Keratinocyte (primary cell): ENCODE data around the gene SBK1. TPM values are rescaled to one million over a fixed set of nuclear protein-coding genes. Genes with fewer than 3 reads are reported as not detected.

Source experiments
- DNase-seq: peaks from one replicate; pipeline ENCODE4 v3.0.0-alpha.2; 2011; ENCODE audit warnings: low read depth, missing footprints, low spot score
- FAIRE-seq: peaks from 2 replicates; lab custom pipeline; 2011; peaks lifted over from hg19 to GRCh38; lab: Jason Lieb, UNC
- H2AFZ ChIP-seq: 2 replicates; pipeline ENCODE4 v1.6.0; 2012; ENCODE audit warnings: low read length, control low read depth, inconsistent platforms; ENCODE audit not compliant: control insufficient read depth
- H3K27ac ChIP-seq: 2 replicates; pipeline ENCODE4 v1.5.1; 2011; ENCODE audit warnings: low read length; ENCODE audit not compliant: control insufficient read depth, insufficient read depth
- H3K27me3 ChIP-seq: 3 replicates; pipeline ENCODE4 v1.6.0; 2011; ENCODE audit warnings: low read length; ENCODE audit not compliant: control insufficient read depth, insufficient read depth; ENCODE audit errors: extremely low read depth
- H3K36me3 ChIP-seq, 2 experiments: 2 replicates in 1 of 2; 3 replicates in 1 of 2; pipeline ENCODE4 v1.5.1; 2011; ENCODE audit warnings: low read length in 2 of 2, mild to moderate bottlenecking in 1 of 2; ENCODE audit not compliant: control insufficient read depth in 2 of 2, insufficient read depth in 2 of 2; ENCODE audit errors: extremely low read depth in 1 of 2
- H3K4me1 ChIP-seq: 3 replicates; pipeline ENCODE4 v1.5.1; 2011; ENCODE audit warnings: low read length; ENCODE audit not compliant: control insufficient read depth, insufficient read depth; ENCODE audit errors: extremely low read depth
- H3K4me2 ChIP-seq: 3 replicates; pipeline ENCODE4 v1.6.0; 2011; ENCODE audit warnings: low read depth, low read length; ENCODE audit not compliant: control insufficient read depth, insufficient read depth; ENCODE audit errors: extremely low read depth
- H3K4me3 ChIP-seq, 3 experiments: fragments of 200-600 bp in 1 of 3; sonication (generic) in 1 of 3; 2 replicates in 2 of 3; 3 replicates in 1 of 3; pipeline ENCODE4 v1.5.1; 2011 to 2016; ENCODE audit warnings: low read length in 3 of 3, mild to moderate bottlenecking in 3 of 3, control low read depth in 2 of 3, inconsistent platforms in 1 of 3, low read depth in 1 of 3, mixed read lengths in 1 of 3, mixed run types in 1 of 3, moderate library complexity in 1 of 3; ENCODE audit not compliant: control insufficient read depth in 2 of 3, insufficient read depth in 2 of 3; ENCODE audit errors: extremely low read depth in 1 of 3
- H3K79me2 ChIP-seq: 2 replicates; pipeline ENCODE4 v1.6.0; 2012; ENCODE audit warnings: low read length; ENCODE audit not compliant: control insufficient read depth, insufficient read depth
- H3K9ac ChIP-seq: 3 replicates; pipeline ENCODE4 v1.6.0; 2011; ENCODE audit warnings: low read length; ENCODE audit not compliant: control insufficient read depth, insufficient read depth; ENCODE audit errors: extremely low read depth
- H3K9me1 ChIP-seq: 3 replicates; pipeline ENCODE4 v1.6.0; 2011; ENCODE audit warnings: low read length; ENCODE audit not compliant: control insufficient read depth, insufficient read depth; ENCODE audit errors: extremely low read depth
- H3K9me3 ChIP-seq: 2 replicates; pipeline ENCODE4 v1.5.1; 2012; ENCODE audit warnings: low read depth, low read length; ENCODE audit not compliant: control insufficient read depth
- H4K20me1 ChIP-seq: 3 replicates; pipeline ENCODE4 v1.6.0; 2011; ENCODE audit warnings: low read length; ENCODE audit not compliant: control insufficient read depth, insufficient read depth; ENCODE audit errors: extremely low read depth
- CTCF ChIP-seq, 3 experiments: IDR thresholded peaks in 1 of 3; conservative IDR thresholded peaks in 1 of 3; optimal IDR thresholded peaks in 1 of 3; 2 replicates in 2 of 3; 3 replicates in 1 of 3; pipeline versions ENCODE3 to v1.5.1; 2011; ENCODE audit warnings: low read length in 3 of 3, mild to moderate bottlenecking in 3 of 3, moderate library complexity in 2 of 3, control low read depth in 1 of 3, inconsistent platforms in 1 of 3; ENCODE audit not compliant: insufficient read depth in 2 of 3; ENCODE audit errors: extremely low read depth in 1 of 3
- EZH2 ChIP-seq: IDR thresholded peaks from one replicate; pipeline ENCODE4 v1.6.1; 2012; ENCODE audit warnings: inconsistent platforms, mild to moderate bottlenecking, low read length, moderate library complexity
- dilution Hi-C: fragments of 300-500 bp; cut with MboI; formaldehyde crosslinking; loops from one replicate; pipeline ENCODE4 v1.7.0; 2020; ENCODE audit warnings: low sequenced_read_pairs; ENCODE audit not compliant: extremely low pct_ligation_motif_present
- polyA plus RNA-seq, 5 experiments: library from polyadenylated mRNA; depleted of rRNA in 3 of 5; stranded (reverse) in 3 of 5; stranded (forward) in 1 of 5; unstranded in 1 of 5; fragments of >200 nt; gene quantifications; 1 replicate in 1 of 5; 2 replicates in 3 of 5; 3 replicates in 1 of 5; pipeline versions ENCODE4 v1.2.1 to v1.2.3, GENCODE V29; 2011 to 2012; ENCODE audit warnings: missing spikeins in 2 of 5, low read depth in 1 of 5, low replicate concordance in 1 of 5

The SBK1 gene
- polyA plus RNA-seq, 1 donor (not counting 4 experiments of a cell fraction or from before 2014, with no cell fraction given), result 0.04 TPM

- no peaks in the 10 kb centered on the region for H4K20me1 ChIP-seq
- no peak for FAIRE-seq
- no peaks in the 10 kb centered on the region for H3K27me3 ChIP-seq
- H3K27ac ChIP-seq, result no peak overlapping the region
- dilution Hi-C loops, result no loop called here
- no peak overlapping the region for H3K9ac ChIP-seq
- no peaks in the 10 kb centered on the region for H3K36me3 ChIP-seq
- H3K4me1 ChIP-seq, result no peaks in the 10 kb centered on the region
- H3K9me3 ChIP-seq, result no peaks in the 10 kb centered on the region
- H3K4me2 ChIP-seq, result no peak overlapping the region
- no peak overlapping the region for H3K4me3 ChIP-seq
- H3K9me1 ChIP-seq, result no peaks in the 10 kb centered on the region
- no peaks in the 10 kb centered on the region for H3K79me2 ChIP-seq
- no peak for DNase-seq
- H2AFZ ChIP-seq, result no peak overlapping the region
- no peak for TF ChIP-seq CTCF (optimal IDR thresholded peaks at IDR 0.05 in 1 of 3, IDR thresholded peaks at IDR 0.05 in 1 of 3, conservative IDR thresholded peaks at IDR 0.05 in 1 of 3; ENCODE audit: extremely low read depth in 1 of 3, insufficient read depth in 2 of 3, low read length in 3 of 3)
- TF ChIP-seq EZH2, result no peak
These were observed 19.1 kb downstream of the SBK1 start for GRCh38 chr16:28311413-28311812.

- H3K27ac ChIP-seq, result no peak overlapping the region
- H3K4me3 ChIP-seq, result no peak overlapping the region
- H3K9me3 ChIP-seq, result no peaks in the 10 kb centered on the region
- H3K9me1 ChIP-seq, result no peaks in the 10 kb centered on the region
- no peak overlapping the region for H2AFZ ChIP-seq
- no peaks in the 10 kb centered on the region for H3K79me2 ChIP-seq
- H3K4me2 ChIP-seq, result no peak overlapping the region
- dilution Hi-C loops, result no loop called here
- no peak overlapping the region for H3K9ac ChIP-seq
- no peak for FAIRE-seq
- DNase-seq, result no peak
- H3K36me3 ChIP-seq, result no peaks in the 10 kb centered on the region
- H3K4me1 ChIP-seq, result no peaks in the 10 kb centered on the region
- no peaks in the 10 kb centered on the region for H4K20me1 ChIP-seq
- H3K27me3 ChIP-seq, result no peaks in the 10 kb centered on the region
- TF ChIP-seq EZH2 (no peak), CTCF (optimal IDR thresholded peaks at IDR 0.05 in 1 of 3, IDR thresholded peaks at IDR 0.05 in 1 of 3, conservative IDR thresholded peaks at IDR 0.05 in 1 of 3; ENCODE audit: extremely low read depth in 1 of 3, insufficient read depth in 2 of 3, low read length in 3 of 3) (no peak)
These were observed 19.6 kb downstream of the SBK1 start for GRCh38 chr16:28311913-28312312.
